Muscle of leg (tissue), 11 donors: Measurements from ENCODE around the gene ATG4C. TPM values are rescaled to one million over a fixed set of nuclear protein-coding genes. Genes with fewer than 3 reads are reported as not detected.

ENCODE experiments used
- DNase-seq: peaks from one replicate; pipeline ENCODE4 v3.0.0; 2013
- H3K27ac ChIP-seq: one replicate; pipeline ENCODE4 v1.5.1; 2013; ENCODE audit warnings: mild to moderate bottlenecking, low read length, control low read depth
- H3K27me3 ChIP-seq: one replicate; pipeline ENCODE4 v1.6.1; 2013; ENCODE audit warnings: low read length; ENCODE audit not compliant: control insufficient read depth, insufficient read depth
- H3K36me3 ChIP-seq: one replicate; pipeline ENCODE4 v1.6.1; 2013; ENCODE audit warnings: low read length; ENCODE audit not compliant: control insufficient read depth, insufficient read depth
- H3K4me1 ChIP-seq: one replicate; pipeline ENCODE4 v1.6.1; 2013; ENCODE audit warnings: low read length; ENCODE audit not compliant: control insufficient read depth, insufficient read depth
- H3K4me3 ChIP-seq: one replicate; pipeline ENCODE4 v1.5.1; 2013; ENCODE audit warnings: low read length, control low read depth
- H3K9me3 ChIP-seq: replicated peaks from 2 replicates; pipeline ENCODE4 v1.6.1; 2013; ENCODE audit warnings: low read depth, low read length; ENCODE audit not compliant: control insufficient read depth
- WGBS: methylation state at CpG from one replicate; pipeline ENCODE4 v1.1.5; 2013; ENCODE audit warnings: missing lambda C conversion rate; ENCODE audit not compliant: insufficient coverage; 5-methylcytosine and 5-hydroxymethylcytosine counted together
- polyA plus RNA-seq, 8 donors: library from polyadenylated mRNA; unstranded; fragments of 120-200 nt; gene quantifications; one replicate each; pipeline versions ENCODE4 v1.2.1 to v1.2.3, GENCODE V29; 2013; ENCODE audit warnings: inconsistent platforms in 1 of 8, low replicate concordance in 1 of 8; ENCODE audit not compliant: insufficient read length in 8 of 8, insufficient read depth in 1 of 8
- total RNA-seq: library from RNA; stranded (reverse); fragments of 120-200 nt; gene quantifications from one replicate; pipeline ENCODE4 v1.2.4, GENCODE V29; 2013

The ATG4C gene
- total and polyA plus RNA-seq, 9 donors = 6.2 to 10.9 (median 8.3) TPM

DNA sequence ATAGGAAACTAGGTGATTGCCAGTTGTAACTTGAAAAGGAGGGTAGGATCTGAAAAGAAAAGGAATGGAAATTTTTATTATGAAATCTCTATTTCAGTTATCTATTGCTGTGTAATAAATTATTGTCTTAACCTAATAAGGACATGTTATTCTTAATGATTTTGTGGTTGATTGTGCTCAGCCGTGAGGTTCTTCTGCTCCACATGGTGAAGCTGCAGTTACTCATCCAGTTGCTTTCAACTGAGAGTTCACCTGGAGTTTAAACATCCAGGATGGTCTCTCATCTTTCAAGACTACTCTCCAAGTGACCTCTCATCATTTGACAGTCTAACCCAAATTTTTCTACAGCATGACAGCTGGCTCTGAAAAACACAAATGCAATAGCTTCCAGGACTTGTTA lies 96.0 kb downstream of the ATG4C start:
- Histone ChIP-seq H3K9me3 (no peaks in the 10 kb centered on the region), H3K4me3 (no peak overlapping the region), H3K4me1 (no peaks in the 10 kb centered on the region), H3K27me3 (no peaks in the 10 kb centered on the region), H3K27ac (no peak overlapping the region), H3K36me3 (no peaks in the 10 kb centered on the region)
- no peak for DNase-seq
- no CpG with 5 or more reads among the region's 1 CpG for WGBS

DNA sequence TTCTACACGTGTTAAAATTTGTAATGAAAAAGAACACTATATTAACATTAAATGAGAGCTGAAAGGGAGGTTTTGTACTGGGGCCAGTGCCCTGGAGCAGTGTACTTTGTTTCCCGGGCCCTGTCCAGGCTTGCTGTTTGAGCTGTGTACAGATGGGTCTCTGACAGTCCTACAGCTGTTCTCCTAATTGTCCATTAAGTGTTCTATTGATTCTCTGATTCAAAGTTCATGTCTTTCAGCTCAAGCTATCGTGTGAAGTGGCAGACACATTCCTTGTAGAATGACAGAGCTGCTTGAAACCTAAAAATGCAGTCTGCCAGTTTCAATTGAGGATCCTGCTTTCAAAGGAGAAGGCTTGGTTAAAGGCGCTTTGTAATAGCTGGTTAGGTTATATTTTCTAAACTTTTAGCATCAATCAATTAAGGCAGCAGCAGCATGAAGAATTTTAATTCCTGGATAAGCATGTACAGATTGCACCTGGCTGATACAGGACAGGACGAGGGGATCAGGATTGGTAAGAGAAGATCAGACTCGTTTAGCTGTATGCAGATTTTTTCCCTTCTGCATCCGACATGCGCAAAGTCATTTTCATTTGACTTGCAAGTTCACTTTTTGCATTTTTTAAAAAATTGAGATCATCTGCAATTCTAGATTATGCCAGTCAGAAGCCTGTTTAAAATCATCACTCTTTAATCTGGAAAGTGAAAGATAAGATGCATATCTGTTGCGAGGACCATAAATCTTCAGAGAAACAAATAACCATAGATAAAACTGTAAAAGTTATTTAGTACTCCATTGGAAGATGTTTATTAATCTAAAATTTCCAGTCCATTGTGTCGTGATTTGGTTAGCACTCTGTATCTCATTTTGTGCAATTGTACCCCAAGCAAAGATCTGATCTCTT lies 98.5 kb downstream of the ATG4C start:
- no peak overlapping the region for H3K27ac ChIP-seq
- no peaks in the 10 kb centered on the region for H3K27me3 ChIP-seq
- no peak overlapping the region for H3K4me3 ChIP-seq
- no peaks in the 10 kb centered on the region for H3K36me3 ChIP-seq
- 46% methylated on average over 3 of the region's 10 CpGs for whole genome bisulfite sequencing
- DNase-seq = no peak
- H3K9me3 ChIP-seq = no peaks in the 10 kb centered on the region
- no peaks in the 10 kb centered on the region for H3K4me1 ChIP-seq

DNA sequence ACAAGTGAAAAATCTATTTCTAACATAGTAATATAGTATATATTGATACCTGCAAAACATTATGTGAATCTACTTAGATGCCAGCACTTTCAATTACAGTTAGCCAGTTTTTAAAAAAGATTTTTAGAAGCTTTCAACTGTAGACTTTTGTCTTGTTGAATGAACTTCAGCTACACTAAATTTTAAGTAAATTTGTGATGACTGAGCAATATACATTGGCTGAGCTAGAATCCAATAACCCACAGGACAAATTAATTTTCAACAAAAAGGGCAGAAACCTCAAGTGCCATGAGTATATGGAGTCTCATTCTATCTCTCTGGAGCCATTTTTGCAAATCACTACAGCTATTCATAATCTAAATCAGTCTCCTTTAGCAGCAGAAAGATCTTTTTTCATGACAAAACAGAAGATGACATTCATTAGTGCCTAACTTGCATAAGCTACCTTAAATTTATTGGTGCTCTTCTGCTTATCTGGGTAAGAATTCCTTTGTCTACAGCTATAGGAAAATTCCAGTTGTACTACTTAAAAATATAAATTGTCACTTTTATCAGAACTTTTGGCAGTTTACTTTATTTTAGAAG lies 100.3 kb downstream of the ATG4C start:
- Histone ChIP-seq H3K27ac (no peak overlapping the region), H3K9me3 (no peaks in the 10 kb centered on the region), H3K27me3 (no peaks in the 10 kb centered on the region), H3K4me1 (no peaks in the 10 kb centered on the region), H3K4me3 (no peak overlapping the region), H3K36me3 (no peaks in the 10 kb centered on the region)
- no peak for DNase-seq

DNA sequence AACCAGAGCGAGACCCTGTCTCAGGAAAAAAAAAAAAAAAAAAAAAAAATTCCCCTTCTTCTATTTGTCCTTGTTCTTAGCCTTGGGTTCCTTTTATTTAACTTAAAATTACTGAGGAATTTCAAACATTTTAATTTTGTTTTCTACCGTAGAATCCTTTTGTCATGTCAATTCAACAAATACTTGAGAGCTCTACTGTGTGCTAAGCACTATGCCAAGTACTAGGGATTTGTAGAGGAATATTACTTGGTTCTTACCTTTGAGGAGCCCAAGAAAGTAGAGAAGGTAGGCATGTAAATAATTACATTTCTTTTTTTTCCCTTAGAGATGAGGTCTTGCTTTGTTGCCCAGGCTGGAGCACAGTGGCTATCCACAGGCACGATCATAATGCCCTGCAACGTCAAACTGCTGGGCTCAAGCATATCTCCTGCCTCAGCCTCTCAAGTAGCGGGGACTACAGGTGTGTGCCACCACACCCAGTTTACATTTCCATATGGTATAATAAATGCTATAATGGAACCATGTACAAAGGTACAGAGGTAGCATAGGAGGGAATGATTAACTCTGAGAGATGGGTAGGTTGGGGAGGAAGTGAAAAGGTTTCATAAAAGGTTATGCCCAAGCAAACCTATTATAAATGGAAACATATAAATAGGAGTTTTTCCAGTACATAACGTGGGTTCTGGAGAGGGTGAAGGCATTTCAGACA lies 104.0 kb downstream of the ATG4C start:
- DNase-seq = no peak
- H3K27me3 ChIP-seq = no peaks in the 10 kb centered on the region
- H3K9me3 ChIP-seq = no peaks in the 10 kb centered on the region
- H3K4me3 ChIP-seq = no peak overlapping the region
- no peaks in the 10 kb centered on the region for H3K4me1 ChIP-seq
- H3K36me3 ChIP-seq = no peaks in the 10 kb centered on the region
- no peak overlapping the region for H3K27ac ChIP-seq
- no CpG with 5 or more reads among the region's 6 CpGs for WGBS

DNA sequence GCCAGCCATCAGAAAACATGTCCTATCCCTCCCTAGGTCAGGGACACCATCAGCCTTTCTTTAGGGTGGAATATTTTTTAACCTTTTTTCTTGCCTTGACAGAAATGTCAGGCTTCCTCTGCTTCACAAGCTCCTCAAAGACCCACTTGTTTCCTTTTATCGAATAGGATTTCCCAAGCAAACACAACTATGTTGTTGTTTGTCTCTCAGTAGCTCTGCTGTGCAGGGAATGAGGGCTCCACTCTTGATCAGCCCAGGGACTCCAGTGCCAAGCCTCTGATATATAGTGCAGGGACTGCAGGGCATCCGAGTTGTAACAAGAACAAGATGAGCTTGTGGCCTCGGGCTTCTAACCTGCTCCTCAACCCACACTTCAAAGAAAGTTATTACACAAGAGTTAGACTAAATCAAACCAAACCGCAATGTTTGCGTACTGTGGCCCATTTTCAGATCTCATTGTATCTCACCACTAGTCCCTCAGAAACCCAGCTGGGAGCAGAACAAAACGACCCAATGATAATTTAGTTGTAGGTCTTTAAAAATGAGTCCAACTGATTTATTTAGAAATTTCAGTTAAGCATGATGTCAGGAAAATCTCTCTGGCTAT lies 108.1 kb downstream of the ATG4C start:
- Histone ChIP-seq H3K9me3 (no peaks in the 10 kb centered on the region), H3K4me3 (no peak overlapping the region)
- WGBS = 57% methylated on average over 1 of the region's 6 CpGs

DNA sequence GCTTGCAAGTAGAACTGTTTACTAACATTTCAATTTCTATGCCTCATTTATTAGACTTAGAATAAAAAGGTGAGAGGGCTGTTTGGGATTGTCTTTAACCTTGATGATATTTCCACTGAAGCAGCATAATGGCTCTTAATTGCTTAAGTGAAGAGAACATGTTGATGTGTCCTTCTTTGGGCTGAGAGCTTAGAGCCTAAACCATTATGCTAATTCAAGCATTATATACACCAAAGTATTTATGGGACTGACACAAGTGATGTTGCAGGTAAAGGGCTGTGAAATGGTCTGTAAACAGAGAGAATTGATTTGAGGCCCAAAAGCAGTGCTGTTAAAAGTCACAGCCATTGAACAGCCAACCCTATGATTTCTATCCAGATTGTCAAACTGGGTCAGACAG lies 113.9 kb downstream of the ATG4C start:
- Histone ChIP-seq H3K4me1 (no peaks in the 10 kb centered on the region), H3K27me3 (peaks cover 2% of the 10 kb centered on the region), H3K27ac (no peak overlapping the region), H3K4me3 (no peak overlapping the region), H3K36me3 (no peaks in the 10 kb centered on the region), H3K9me3 (no peaks in the 10 kb centered on the region)
- no peak for DNase-seq

More for the DNA sequence above, 108.1 kb downstream of the ATG4C start:
- H3K27ac ChIP-seq = no peak overlapping the region
- no peaks in the 10 kb centered on the region for H3K4me1 ChIP-seq
- DNase-seq = no peak
- peaks cover 2% of the 10 kb centered on the region for H3K27me3 ChIP-seq
- H3K36me3 ChIP-seq = no peaks in the 10 kb centered on the region

DNA sequence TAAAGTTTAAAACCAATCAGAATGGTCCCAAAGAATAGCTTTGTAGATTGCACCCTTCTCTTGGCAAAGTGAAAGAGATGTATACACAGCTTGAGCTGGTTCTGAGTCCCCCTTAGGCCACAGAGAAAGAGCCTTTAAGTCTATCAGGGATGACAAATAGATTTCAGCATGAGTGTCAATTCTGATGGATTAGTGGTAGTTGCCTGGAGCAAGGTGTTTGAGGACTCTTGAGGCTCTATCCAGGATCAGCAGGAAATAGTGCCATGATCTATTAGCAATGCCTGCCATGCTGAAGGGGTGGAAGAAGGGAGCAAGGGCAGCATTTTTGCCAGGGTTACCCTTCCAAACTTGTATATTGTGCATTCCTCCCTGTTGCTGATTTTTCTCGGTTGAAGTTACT lies 116.6 kb downstream of the ATG4C start:
- H3K36me3 ChIP-seq = no peaks in the 10 kb centered on the region
- no peak overlapping the region for H3K27ac ChIP-seq
- DNase-seq = no peak
- peaks cover 2% of the 10 kb centered on the region for H3K27me3 ChIP-seq
- no peaks in the 10 kb centered on the region for H3K9me3 ChIP-seq
- WGBS = no CpG with 5 or more reads among the region's 1 CpG
- no peak overlapping the region for H3K4me3 ChIP-seq
- H3K4me1 ChIP-seq = no peaks in the 10 kb centered on the region

DNA sequence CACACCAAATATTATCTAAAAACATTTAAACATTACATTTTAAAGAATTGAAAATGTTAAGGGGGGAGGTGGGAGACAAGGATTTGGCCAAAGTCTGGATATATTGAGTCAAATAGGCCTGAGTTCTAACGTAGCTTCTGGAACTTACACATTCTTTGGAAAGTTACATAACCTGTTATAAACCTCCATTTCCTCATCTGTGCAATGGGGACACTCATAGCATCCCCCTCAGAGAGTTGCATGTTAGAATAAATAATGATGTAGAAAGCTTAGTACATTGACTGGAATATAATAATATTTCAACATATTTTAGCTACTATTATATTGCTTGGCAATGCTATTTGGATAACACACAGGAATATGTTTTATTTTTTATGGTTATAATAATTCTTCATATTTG lies 117.7 kb downstream of the ATG4C start:
- no peaks in the 10 kb centered on the region for H3K36me3 ChIP-seq
- WGBS = no CpG with 5 or more reads among the region's 1 CpG

DNA sequence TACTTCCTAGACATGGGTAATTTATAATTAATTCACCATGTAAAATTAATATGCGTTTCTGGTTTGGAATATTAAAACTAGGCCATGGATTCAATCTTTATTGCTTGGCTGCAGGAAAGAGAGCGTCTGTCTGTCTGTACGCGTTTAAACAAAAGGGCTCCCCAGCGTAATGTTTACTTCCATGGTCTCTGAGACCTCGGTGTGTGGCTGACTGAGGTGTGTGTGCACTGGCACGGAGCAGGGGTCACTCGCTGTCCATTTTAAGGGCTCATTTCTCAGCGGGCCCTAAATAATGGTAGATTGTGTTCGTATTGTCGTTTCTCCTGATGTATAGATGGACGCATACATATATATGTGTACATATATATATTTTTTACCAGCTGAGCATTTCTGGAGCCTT lies 119.6 kb downstream of the ATG4C start:
- Histone ChIP-seq H3K27me3 (no peaks in the 10 kb centered on the region), H3K9me3 (no peaks in the 10 kb centered on the region), H3K4me3 (no peak overlapping the region), H3K27ac (no peak overlapping the region), H3K4me1 (no peaks in the 10 kb centered on the region), H3K36me3 (no peaks in the 10 kb centered on the region)
- DNase-seq = no peak
- 60% methylated on average over 4 of the region's 12 CpGs for WGBS

More for the DNA sequence above, 117.7 kb downstream of the ATG4C start:
- Histone ChIP-seq H3K27ac (no peak overlapping the region), H3K4me1 (no peaks in the 10 kb centered on the region), H3K27me3 (no peaks in the 10 kb centered on the region), H3K4me3 (no peak overlapping the region), H3K9me3 (no peaks in the 10 kb centered on the region)
- DNase-seq = no peak
